ENCODE measurements around the gene CARD9.

DNA sequence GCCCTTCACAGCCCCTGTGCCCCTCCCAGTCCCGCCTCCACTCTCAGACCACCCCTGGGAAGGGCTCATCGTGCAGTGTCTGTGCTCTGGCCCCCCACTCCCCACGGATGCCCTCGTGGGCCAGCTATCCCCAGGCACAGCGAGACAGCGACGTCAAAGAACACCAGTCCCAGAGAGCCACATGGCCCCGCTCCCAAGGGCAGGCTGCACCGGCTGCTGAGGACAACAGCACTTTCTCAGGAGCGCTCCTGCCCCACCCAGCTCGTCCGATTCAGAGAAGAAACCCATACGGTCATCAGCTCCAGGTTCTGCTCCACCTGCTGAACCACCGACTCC is 31.3 kb upstream of the CARD9 start:
- TF ChIP-seq EZH2phosphoT487 (IDR thresholded peaks at IDR 0.05; ENCODE audit: borderline replicate concordance, low read length) = no peak
- TF ChIP-seq, protein P1, sequence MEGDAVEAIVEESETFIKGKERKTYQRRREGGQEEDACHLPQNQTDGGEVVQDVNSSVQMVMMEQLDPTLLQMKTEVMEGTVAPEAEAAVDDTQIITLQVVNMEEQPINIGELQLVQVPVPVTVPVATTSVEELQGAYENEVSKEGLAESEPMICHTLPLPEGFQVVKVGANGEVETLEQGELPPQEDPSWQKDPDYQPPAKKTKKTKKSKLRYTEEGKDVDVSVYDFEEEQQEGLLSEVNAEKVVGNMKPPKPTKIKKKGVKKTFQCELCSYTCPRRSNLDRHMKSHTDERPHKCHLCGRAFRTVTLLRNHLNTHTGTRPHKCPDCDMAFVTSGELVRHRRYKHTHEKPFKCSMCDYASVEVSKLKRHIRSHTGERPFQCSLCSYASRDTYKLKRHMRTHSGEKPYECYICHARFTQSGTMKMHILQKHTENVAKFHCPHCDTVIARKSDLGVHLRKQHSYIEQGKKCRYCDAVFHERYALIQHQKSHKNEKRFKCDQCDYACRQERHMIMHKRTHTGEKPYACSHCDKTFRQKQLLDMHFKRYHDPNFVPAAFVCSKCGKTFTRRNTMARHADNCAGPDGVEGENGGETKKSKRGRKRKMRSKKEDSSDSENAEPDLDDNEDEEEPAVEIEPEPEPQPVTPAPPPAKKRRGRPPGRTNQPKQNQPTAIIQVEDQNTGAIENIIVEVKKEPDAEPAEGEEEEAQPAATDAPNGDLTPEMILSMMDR (IDR thresholded peaks at IDR 0.05; ENCODE audit: low read depth, low read length, poor library complexity, severe bottlenecking) = no peak

All from DOHH2 (cell line).